Right hindlimb (tissue), 1 donor: ENCODE measurements around the gene MLLT6.
A peak's percentile ranks its signal among the peaks of the same experiment; 100 is the strongest.

Experiments used
- DNase-seq: peaks from one replicate; pipeline ENCODE4 v3.0.0-alpha.2; 2018

MLLT6 gene

GRCh38 chr17:38704606-38705522 is at the start of gene MLLT6:
MLLT6 (plus strand) TSS chr17:38705273; CDS start chr17:38705633, 360 bp downstream.
- peak; percentile 86 for DNase-seq

DNA sequence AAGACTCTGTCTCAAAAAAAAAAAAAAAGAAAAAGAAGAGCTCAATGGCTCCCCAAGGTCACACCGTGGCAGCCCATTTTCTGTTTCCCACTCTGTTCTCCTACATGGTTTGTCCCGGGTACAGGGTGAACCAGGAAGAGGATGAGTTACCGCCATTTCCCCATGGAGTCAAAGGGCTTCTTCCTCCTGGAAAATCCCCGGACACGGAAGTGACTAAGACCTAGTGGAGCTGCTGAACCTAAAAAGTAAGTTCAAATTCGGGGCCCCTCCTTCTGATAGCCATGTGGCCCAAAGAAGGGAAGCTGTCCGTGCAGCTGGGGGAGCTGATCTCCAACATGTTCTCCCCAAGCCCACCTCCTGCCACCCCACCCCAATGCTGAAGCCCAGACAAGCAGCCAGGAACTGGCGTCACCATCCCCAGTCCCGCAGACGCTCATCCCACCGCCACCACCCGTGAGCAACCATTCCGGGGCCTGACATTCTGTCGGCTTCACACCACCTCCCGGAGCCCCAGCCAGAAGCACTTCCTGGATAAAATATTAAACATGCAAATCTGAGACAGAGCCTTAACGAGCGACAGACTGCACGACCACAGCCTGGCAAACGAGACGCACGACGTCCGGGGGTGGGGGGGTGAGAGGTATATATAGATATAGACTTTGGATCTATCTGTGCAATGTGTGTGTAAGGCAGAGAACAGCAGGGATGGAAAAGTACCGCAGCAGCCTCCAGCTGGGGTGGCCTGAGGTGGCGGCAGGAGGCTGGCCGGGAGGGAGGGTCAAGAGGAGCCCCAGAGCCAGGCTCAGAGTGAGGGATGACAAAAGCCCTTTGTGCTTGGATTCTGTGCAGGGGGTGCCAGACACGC is 47.9 kb upstream of the MLLT6 start:
- no peak for DNase-seq

- no peak for DNase-seq
Observed at GRCh38 chr17:38657824-38658740, 47.0 kb upstream of the MLLT6 start.

DNA sequence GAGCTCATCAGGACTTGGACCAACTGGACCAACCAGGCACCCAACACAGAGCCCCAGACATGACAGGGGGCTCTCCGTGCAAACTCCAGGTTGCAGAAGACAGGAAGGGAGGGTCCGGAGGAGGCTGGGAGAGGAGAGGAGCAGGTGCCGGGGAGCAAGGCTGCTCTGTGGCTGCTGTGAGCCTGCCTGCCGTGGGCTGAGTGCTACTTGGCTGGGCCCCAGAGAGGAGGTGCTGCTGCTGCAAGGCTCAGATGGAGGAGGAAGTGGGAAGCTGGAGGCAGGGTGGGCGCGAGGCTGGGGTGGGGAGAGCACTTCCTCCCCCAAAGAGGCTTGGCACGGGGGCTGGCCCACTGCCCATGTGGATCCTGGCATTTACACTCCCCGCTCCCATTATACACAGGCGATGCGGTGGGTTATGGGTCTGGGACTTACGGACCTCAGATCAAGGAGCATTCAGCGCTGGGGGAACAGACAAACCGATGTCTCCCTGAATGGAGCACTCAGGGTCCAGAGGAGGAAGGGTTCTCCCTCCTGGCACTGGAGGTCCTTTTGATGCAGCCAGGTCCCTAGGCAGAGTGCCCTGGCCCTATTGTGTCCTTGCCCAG is 46.2 kb upstream of the MLLT6 start:
- no peak for DNase-seq

- DNase-seq, result no peak
Observed at GRCh38 chr17:38659415-38659814, 45.7 kb upstream of the MLLT6 start.

- no peak for DNase-seq
Observed at GRCh38 chr17:38660097-38661025, 44.7 kb upstream of the MLLT6 start.

DNA sequence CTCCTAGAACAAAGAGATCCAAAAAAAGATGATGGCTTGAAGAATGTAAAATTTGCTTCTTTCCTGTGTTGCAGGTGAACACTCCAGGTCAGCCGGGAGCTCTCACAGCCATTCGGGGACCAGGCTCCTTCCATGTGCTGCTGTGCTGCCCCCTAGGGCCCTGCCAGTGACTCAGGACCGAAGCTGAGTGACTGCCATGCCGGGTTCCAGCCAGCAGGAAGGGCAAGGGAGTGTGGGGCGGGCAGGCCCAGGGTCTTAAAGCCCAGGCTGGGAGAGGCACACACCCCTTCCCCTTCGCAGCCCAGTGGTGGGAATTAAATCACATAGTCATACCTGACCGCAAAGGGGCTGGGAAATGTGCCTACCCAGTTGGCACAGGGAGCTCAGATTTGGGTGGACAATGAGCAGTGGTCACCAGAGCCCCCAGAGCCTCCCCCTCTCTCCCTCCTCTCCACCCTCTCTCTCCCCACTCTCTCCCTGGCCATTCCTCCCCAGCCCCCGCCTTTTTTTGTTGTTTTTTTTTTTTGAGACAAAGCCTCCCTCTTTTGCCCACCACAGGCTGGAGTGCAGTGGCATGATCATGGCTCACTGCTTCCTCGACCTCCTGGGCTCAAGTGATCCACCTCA is 41.8 kb upstream of the MLLT6 start:
- DNase-seq, result peak; percentile 59

GRCh38 chr17:38663964-38664644 is 41.0 kb upstream of the MLLT6 start:
- DNase-seq, result no peak

GRCh38 chr17:38667099-38667786 is 37.8 kb upstream of the MLLT6 start:
- DNase-seq, result peak; percentile 76

- DNase-seq, result no peak
Observed at GRCh38 chr17:38667787-38668122, 37.3 kb upstream of the MLLT6 start.

DNA sequence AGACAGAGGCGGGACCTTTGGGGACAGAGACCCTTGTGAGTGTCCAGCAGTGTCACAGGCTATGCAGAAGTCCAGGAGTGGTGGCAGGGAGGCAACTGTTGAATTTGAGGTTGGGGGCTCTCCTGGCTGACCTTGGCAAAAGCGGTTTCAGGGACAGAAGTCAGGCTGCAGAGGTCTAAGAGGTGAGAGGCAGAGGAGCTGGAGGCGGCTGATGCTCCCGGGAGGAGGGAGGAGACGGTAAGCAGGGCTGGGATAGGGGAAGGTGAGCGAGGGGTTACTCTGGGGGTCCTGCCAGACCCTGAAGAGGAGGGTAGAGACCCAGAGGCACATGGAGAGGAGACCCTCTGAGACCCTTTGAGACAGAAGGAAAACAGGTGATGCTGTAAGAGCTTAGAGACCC is 35.6 kb upstream of the MLLT6 start:
- no peak for DNase-seq

GRCh38 chr17:38671939-38672720 is 32.9 kb upstream of the MLLT6 start:
- DNase-seq, result no peak

DNA sequence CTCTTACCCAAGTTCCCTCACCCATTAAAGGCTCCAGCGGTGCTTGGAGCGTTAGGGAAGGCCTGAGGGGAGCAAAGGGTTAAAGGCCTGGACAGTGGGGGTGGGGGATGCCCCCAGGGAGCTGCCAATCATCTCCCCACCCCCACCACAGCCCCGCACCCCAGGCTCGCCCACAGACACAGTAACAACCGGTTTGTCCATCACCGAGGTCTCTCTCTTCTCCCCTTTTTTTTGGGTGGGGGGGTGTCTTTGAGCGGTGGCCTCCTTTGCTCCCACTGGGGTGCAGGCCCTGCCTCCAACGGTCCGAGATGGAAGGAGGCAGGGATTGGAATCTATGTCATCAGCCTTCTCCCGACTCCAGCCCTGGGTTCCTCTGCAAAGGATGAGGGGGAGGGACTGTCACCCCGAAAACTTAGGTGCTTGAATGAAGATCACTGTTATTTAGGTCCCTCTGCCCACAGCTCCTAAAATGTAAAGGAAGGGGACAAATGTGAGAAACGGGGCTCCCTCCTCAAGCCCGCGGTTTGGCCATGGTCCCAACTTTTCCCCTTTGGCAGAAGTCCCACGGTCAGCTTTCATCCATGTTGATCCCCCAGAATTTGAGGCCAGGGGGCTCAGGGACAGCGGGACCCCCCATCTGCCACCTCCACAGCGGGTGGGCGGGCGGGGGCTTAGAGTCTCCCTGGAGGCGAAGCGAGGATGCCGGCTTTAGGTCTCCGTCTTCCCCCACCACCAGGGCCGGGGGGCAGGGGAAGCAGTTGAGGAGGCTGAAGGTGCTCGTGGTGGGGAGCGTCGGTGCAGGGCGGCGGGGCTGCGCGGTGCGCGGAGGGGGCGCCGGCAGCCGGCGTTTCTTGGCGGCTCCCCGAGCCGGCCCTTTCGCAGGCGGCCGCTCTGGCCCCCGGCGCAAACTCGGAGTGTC is 32.0 kb upstream of the MLLT6 start:
- DNase-seq, result no peak

GRCh38 chr17:38673707-38674013 is 31.4 kb upstream of the MLLT6 start:
- DNase-seq, result peak; percentile 59

DNA sequence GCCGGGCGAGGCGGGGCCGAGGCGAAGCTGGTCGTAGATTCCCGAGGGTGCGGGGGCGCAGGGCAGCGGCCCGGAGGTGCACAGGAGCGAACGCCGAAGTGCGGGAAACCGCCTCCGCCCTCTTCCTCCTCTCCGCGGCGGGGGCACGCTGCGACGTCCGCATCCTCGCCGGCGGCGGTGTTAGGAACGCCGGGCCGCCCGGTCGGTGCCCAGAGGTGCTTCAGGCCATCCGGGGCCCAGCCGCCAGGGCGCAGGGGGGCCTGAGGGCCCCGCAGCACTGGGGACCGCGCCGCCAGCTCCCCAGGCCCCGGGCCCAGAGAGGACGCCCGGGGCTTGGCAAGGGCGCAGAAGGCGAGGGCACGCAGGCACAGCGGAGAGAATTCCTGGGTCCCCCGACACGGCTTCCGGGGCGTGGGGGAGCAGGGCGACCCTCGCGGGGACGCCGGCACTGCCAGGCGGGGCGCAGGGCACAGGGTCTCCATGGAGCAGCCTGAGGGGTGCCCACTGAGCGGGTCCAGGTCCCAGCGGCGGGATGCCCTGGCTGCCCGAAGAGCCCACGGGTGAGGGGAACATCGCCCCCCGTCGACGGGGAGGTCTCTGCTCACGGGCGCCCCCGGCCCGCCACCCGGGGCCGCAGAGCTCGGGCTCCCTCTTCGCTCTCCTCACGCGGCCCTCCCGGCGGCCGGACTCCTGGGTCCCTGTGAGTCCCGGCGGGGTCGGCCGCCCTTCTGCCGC is 30.9 kb upstream of the MLLT6 start:
- no peak for DNase-seq

DNA sequence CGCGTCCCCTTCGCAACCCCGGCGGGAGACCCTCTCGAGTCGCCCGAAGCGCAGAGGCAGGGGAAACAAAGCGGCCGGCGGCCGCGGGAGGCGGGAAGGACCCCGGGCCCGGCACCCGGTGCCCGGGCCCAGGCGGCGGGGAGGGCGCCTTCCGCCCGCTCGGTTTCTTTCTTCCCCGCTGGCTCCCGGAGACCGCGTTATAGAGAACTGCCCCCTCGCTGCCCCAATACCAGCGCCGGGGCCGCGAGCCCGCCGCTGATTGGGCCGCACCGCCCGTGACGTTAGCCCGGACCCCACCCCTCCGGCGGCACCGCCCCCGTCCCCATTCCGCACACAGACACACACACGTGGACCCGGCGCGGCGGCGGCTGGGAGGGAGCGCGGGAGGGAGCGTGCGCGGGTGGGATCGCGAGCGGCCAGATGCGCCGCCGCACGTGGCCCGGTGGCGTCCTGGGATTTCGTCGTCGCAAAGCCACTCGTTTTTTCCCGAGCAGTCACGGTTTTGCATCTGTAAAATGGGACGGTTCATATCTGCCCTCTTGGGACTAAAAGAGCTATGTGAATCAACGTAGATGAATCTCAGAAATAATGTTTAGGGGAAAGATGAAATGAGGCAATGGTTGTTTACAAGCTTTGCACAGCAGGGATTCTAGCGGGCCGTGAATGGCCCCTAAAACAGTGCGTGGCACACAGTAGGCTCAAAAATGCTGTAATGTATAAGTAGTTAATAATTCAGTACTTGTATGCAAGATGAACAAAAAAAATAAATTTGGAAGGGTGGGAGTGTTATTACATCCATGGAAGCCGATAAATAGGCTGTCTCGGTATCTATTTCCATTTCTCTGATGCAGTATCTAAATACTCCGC is 30.1 kb upstream of the MLLT6 start, which contains the start of gene EPOP:
Gene EPOP (minus strand): TSS at position 209 of the 867 bp plus-strand sequence. CDS start 462 bp downstream, outside the sequence.
- DNase-seq, result peak; percentile 90
